NCI-H2107 treated with DMSO at 0.1 percent for 48 hours (cell line): ENCODE measurements around the gene STXBP1.

ENCODE experiments used
- DNase-seq: peaks from one replicate; lab custom pipeline; 2025; ENCODE audit not compliant: unreplicated experiment; lab: John Stamatoyannopoulos, UW

STXBP1 gene

GRCh38 chr9:127731938-127732337, 119.9 kb downstream of the STXBP1 start:
- no peak for DNase-seq

DNA sequence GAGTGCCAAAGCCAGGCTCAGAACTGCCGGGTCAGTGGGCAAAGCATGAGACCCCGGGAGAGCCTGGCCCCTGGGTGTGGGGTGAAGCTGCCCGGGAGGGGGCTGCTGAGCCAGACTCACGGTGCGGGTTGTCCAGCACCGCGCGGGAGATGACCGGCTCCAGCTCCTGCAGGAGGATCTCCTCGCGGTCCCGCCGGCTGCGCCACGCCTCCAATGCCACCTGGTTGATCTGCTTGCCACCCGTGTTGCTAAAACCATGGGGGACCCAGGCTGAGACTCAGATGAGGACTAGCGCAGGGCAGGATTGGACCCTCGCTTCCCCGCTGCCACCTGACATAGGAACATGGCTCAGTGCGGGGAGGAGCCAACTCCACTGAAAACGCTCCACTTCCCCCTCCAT, 120.4 kb downstream of the STXBP1 start:
- DNase-seq, result no peak

DNA sequence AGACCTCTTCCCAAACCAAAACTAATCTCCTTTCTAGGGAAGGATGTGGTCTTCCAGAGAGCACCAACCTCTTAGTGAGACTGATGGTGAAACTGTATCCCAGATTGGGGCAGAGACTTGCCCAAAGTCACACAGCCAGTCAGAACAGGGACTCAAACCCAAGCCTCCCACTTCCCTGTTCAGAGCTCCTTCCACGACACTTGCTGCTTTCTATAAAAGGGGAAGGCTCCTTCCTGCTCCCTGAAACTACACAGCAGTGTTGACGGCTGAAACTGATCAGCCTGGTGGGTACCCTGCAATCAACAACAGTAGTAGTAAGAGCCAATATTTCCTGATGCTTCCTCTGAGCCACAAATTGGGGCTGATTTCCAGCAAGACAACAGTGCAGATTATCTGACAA, 121.5 kb downstream of the STXBP1 start:
- DNase-seq, result no peak

GRCh38 chr9:127734247-127734746, 122.2 kb downstream of the STXBP1 start:
- DNase-seq, result no peak

- DNase-seq, result peak; percentile 82
Observed at GRCh38 chr9:127734747-127735529, 122.9 kb downstream of the STXBP1 start, which contains the start of gene TOR2A. Gene TOR2A (minus strand): TSS chr9:127735294. CDS start chr9:127735270, 24 bp downstream.

GRCh38 chr9:127735530-127736185, 123.6 kb downstream of the STXBP1 start:
- DNase-seq, result peak; percentile 14

DNA sequence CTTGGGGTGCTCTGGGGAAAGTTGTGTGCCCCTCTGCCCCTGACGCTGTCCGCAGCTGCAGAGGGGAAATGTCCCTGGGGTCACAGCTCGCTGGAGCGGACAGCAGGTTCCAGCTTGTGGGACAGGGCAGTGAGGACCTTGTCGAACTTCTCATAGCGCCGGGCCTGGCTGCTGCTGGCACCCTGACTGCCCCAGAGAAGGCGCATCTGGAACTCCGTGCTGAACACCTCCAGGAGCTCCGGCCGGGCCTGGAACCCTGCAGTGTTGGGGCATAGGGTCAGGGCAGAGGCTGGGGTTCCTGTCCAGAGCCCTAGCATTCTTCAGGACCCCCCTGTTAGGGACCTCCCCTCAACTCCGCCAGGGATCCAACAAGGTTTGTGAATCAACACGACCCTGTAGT, 126.6 kb downstream of the STXBP1 start:
- no peak for DNase-seq

DNA sequence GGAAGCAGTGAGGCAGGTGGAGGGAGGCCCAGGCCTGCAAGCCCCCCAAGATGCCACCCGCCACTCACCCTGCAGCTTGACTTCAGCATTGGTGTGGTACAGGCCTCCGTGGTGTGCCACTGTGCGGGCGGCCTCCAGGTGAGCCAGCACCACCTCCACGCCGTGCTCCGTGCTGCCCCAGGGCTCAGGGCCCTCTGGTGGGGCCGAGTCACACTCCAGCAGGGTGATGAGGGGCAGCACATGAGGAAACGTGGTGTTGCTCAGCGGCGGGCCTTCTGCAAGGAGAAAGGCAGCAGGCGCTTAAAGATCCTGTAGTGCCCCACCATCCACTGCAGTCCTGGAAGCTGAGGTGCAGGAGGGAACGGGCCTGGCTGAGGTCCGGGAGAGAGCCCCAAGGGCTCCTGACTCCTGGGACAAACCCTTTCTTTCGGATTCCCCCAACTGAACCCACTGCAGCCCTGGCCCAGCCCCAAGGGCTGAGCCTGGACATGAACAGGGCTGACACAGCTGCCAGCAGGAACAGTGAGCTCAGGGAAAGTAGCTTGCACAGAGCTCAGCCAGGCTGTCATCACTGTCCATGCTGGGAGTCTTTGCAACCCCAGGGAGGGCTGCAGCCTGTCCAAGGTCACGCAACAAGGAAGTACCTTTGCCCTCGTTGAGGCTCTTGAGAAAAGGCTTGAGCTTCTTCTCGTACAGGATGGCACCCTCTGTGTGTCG, 127.7 kb downstream of the STXBP1 start:
- no peak for DNase-seq

- no peak for DNase-seq
Observed at GRCh38 chr9:127741831-127742434, 129.9 kb downstream of the STXBP1 start.
